GM19023 (cell line): ENCODE data around the gene UBE2L5.
"Not testable (repeated sequence)": the region's sequence is repeated elsewhere in the genome, so short reads cannot be mapped to it uniquely, and the experiment has no call there.

Experiments
- ATAC-seq: cut with Tn5 transposase; IDR thresholded peaks from one replicate; pipeline ENCODE4 v1.9.1; 2021; ENCODE audit warnings: mild to moderate bottlenecking, moderate library complexity; ENCODE audit not compliant: unreplicated experiment

Gene UBE2L5

GRCh38 chr13:30437177-30437576, 14.9 kb downstream of the UBE2L5 start:
- ATAC-seq, result no peak

- ATAC-seq, result no peak
Measured at GRCh38 chr13:30438286-30438685, 16.0 kb downstream of the UBE2L5 start.

GRCh38 chr13:30440910-30441703, 18.8 kb downstream of the UBE2L5 start:
- ATAC-seq, result no peak

- ATAC-seq, result no peak
Measured at GRCh38 chr13:30442926-30443325, 20.6 kb downstream of the UBE2L5 start.

DNA sequence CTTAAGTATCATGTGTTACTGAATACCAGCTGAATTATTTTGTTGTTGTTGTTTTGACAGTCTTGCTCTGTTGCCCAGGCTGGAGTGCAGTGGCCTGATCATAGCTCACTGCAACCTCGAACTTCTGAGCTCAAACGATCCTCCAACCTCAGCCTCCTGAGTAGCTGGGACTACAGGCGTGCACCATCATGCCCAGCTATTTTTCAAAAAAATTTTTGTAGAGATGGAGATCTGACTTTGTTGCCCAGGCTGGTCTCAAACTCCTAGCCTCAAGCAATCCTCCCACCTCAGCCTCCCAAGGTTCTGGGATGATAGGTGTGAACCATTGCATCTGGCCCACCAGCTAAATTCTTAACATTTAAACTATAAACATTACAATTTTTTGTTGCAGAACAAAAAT, 21.2 kb downstream of the UBE2L5 start:
- not testable (repeated sequence) for ATAC-seq

DNA sequence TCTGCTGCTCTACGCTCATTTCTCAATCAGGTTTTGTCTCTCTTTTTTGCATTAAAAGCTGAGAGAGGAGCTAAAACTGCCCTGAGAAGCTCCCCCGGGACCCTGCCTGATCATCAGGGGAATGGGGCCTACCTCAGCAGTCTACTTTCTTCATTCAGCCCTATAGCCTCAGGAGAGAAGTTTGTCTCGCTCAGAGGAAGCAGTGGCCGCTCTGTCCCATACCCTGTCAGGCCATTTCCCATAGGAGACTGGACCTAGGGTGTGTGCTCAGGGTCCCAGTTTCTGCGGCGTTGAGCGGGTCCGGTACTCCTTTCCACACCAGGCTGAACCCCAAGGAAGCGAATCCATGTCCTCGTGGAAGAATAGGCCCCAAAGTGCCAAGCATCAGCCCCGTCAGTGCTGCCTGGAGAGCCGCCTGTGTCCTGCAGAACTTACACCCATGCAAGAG, 21.7 kb downstream of the UBE2L5 start:
- peak; percentile 53 for ATAC-seq

DNA sequence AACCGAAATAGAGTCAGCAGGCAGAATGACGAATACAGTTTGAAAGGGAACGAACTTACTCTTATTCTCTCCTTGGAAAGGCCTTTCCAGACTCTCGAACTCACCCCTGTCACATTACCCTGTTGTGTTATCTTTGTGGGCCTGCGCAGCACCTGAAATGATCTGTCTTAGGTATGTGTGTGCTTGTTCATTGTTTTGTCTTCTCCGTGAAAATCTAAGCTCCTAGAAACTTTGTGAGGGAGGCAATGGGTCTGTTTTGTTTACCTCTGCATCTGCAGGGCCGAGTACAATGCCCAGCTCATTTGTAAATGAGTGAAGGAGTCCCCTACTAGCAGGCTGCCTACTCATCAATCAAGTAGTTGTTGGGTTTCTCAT, 23.8 kb downstream of the UBE2L5 start:
- ATAC-seq, result peak; percentile 7

DNA sequence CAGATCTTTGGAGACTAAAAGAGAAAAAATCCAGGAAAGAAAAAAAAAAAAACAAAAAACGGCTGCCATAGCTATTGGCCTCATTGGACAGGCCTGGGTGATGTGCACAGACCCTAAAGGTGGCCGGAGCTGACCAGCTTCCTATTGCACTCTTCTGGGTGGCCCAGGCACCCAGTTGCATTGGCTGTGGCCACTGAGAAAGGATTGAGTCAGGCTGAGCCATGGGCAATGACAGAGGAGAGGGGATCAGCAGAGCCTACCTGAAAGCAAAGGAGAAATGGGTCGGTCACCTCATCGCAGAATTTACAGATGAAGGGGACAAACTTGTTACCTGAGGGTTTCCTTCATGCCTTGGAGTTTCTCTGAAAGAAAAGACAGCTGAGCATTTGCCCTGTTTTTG, 26.1 kb downstream of the UBE2L5 start:
- no peak for ATAC-seq

GRCh38 chr13:30450066-30450465, 27.8 kb downstream of the UBE2L5 start:
- no peak for ATAC-seq

- not testable (repeated sequence) for ATAC-seq
Measured at GRCh38 chr13:30451476-30451875, 29.2 kb downstream of the UBE2L5 start.

- no peak for ATAC-seq
Measured at GRCh38 chr13:30453727-30454126, 31.4 kb downstream of the UBE2L5 start.

GRCh38 chr13:30454991-30455390, 32.7 kb downstream of the UBE2L5 start:
- no peak for ATAC-seq

DNA sequence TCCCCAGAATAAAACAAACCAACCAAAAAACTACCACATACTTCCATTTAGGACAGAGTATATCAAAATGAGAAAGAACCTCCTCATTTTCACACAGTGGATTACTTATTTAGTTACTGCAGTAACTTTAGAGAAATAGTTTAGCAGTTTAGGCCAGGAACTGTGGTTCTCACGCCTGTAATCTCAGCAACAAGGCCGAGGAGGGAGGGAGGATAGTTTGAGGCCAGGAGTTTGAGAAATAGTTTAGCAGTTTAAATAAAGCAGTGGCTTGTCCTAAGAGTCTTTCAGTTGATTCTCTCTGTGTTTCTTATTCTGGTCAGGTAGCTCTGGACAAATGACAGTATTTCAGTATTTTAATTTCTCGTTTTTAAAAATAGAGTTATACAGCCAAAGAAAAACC, 34.0 kb downstream of the UBE2L5 start:
- ATAC-seq, result no peak

DNA sequence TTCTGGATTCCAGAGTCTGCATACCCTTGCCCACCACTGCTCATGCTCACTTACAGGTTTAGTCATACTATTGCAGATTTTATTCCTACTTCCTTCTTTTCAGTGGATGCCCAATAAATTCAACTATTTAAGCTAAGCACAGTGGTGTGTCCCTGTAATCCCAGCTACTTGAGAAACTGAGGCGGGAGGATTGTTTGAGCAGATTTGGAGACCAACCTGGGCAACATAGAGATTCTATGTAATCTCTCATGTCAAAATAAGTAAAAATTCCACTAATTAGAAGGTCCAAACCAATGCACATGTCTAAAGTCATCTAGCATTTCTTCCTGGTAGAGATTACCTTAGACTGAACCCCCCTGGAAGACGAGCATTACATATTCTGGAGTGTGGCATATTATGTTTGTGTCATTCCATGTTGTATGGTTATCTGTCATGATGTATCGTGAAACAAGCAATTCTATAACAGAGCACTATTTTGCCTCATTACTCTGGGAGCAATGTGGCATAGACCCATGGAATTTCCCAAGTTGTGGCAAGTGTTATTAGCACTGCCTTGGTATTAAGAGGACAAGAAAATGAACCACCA, 35.1 kb downstream of the UBE2L5 start:
- no peak for ATAC-seq

GRCh38 chr13:30461279-30462066, 39.2 kb downstream of the UBE2L5 start:
- not testable (repeated sequence) for ATAC-seq

GRCh38 chr13:30463787-30464495, 41.6 kb downstream of the UBE2L5 start:
- peak; percentile 31 for ATAC-seq

DNA sequence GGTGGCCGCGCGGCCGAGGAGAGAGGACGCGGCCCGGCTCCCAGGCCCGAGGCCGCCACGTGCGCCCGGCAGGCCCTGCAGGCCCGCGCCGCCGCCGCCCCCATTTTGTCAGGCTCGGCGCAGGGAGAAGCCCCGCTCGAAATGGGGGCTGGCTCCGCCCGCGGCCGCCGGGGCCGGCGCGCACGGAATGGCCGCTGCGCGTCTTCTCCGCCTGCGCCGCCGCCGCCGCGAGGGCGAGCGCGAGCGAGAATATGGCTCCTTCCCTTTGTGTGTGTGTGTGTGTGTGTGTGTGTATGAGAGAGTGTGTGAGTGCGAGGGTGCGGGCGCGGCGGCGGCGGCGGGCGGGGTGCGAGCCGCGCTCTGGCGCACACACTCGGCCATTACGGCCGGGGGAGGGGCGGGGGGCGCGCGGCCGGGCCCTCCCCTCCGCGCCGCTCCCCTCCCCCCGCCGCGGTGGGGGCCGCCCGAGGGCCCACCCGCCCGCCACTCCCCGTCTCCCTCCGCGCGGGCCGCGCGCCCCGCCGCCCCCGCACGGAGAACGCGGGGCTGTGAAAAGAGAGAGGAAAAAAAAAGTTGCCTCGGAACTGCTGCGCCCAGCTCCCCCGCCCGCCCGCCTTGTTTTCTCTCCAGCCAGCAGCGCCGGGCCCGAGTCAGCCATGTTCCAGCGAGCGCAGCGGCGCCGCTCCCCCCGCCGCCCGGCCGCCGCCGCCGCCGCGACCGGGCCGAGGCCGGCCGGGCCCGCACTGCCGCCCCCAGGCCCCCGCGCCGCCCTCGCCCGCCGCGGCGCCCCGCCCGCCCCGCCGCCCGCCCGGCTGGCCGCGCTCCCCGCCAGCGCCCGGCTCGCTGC, 42.4 kb downstream of the UBE2L5 start:
- peak; percentile 42 for ATAC-seq

DNA sequence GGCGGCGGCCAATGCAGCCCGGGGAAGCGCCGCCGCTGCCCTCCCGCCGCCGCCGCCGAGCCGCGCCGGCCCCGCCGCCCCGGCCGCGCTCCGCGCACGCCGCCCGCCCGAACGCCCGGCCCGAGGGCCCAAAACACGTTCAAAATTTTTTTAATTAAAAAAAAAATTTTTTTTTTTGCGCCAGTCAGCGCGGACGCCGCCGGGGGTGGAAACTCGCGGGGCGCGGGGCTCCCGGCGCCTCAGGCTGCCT, 43.0 kb downstream of the UBE2L5 start:
- no peak for ATAC-seq

GRCh38 chr13:30465593-30466357, 43.5 kb downstream of the UBE2L5 start, which contains the start of gene HMGB1:
TSS of gene HMGB1 (minus strand) at chr13:30465936. CDS start at chr13:30463680, 2,256 bp downstream.
- peak; percentile 86 for ATAC-seq

DNA sequence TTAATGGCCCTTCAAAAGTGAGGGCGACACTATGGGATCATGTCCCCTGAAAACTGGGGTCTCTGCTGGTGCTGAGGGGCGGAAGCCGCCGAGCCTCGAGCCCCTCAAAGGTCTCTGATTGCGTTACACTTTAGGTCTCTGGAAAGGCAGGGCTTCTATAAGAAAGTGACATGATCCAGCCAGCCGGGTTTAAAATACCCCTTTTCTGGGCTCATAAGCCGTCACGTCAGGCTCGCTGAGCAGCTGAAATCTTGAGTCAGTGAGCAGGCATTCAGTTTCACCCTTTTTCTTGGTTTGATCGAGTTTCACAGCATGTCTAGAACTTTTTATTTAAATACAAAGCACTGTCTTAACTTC, 44.0 kb downstream of the UBE2L5 start:
- no peak for ATAC-seq
